ENCODE data around the gene CFAP92.

CFAP92 gene

DNA sequence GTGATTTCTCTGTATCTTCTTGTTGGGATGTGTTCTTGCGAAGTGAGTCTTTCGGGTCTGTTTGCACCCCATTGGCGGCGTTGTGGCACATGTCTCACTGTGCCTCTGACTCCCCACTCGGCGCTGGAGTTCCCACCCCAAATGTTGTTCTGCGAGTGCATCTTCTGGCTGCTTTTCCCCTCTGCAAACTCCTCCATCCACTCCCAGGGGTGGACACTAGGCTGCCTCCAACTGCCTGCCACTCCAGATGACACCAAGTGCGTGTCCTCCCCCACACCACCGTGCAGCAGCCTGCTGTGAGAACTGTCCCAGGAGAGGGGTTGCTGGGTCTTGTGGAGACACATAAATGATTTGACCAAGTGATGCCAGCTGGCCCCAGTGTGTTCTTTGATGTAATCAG, 24.9 kb upstream of the CFAP92 start (continued):
- no peak for TF ChIP-seq ZNF658 (tag by site-specific recombination; IDR thresholded peaks at IDR 0.05)
- no peak for TF ChIP-seq KLF9 (tag by site-specific recombination; IDR thresholded peaks at IDR 0.05; ENCODE audit: low read depth)

DNA sequence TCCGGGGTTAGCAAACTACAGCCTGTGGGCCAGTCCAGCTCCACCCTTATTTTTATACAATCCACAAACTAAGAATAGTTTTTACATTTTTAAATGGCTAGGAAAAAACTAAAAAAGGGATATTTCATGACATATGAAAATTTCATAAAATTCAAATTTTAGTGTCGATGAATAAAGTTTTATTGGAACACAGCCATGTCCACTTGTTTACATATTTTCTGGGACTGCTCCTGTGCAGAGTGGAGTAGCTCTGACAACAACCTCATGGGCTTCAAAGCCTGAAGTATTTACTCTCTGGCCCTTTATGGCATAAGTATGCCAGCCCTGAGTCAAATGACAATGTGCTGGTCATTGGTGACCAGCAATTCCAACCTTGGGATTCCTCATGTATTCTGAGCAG, 24.4 kb upstream of the CFAP92 start:
- POLR2A ChIA-PET, result no interaction called here
- CTCF ChIA-PET, result interaction anchor here (0.6 to 3.5 kb wide), 2 partner anchors 48 to 58 kb away, joined by 3 to 16 read pairs; no protein-coding TSS in a partner anchor
- Histone ChIP-seq H3K36me3 (ENCODE audit: control insufficient read depth in 2 of 2, insufficient read depth in 1 of 2, low read length in 2 of 2) (no peaks in the 10 kb centered on the region), H3K27ac (ENCODE audit: extremely low read depth, low read depth, low read length) (no peak overlapping the region), H3K9me3 (ENCODE audit: control insufficient read depth, insufficient read depth, low read depth, low read length) (no peaks in the 10 kb centered on the region), H3K4me3 (ENCODE audit: low read depth, low read length) (no peak overlapping the region), H3K4me1 (ENCODE audit: control insufficient read depth, insufficient read depth, low read length) (no peaks in the 10 kb centered on the region)
- TF ChIP-seq ZNF837 (tag by site-specific recombination; IDR thresholded peaks at IDR 0.05), result no peak
- no peak for TF ChIP-seq ZXDB (tag by site-specific recombination; IDR thresholded peaks at IDR 0.05)
- TF ChIP-seq KLF10 (tag by site-specific recombination; IDR thresholded peaks at IDR 0.05), result no peak
- TF ChIP-seq, protein P1, sequence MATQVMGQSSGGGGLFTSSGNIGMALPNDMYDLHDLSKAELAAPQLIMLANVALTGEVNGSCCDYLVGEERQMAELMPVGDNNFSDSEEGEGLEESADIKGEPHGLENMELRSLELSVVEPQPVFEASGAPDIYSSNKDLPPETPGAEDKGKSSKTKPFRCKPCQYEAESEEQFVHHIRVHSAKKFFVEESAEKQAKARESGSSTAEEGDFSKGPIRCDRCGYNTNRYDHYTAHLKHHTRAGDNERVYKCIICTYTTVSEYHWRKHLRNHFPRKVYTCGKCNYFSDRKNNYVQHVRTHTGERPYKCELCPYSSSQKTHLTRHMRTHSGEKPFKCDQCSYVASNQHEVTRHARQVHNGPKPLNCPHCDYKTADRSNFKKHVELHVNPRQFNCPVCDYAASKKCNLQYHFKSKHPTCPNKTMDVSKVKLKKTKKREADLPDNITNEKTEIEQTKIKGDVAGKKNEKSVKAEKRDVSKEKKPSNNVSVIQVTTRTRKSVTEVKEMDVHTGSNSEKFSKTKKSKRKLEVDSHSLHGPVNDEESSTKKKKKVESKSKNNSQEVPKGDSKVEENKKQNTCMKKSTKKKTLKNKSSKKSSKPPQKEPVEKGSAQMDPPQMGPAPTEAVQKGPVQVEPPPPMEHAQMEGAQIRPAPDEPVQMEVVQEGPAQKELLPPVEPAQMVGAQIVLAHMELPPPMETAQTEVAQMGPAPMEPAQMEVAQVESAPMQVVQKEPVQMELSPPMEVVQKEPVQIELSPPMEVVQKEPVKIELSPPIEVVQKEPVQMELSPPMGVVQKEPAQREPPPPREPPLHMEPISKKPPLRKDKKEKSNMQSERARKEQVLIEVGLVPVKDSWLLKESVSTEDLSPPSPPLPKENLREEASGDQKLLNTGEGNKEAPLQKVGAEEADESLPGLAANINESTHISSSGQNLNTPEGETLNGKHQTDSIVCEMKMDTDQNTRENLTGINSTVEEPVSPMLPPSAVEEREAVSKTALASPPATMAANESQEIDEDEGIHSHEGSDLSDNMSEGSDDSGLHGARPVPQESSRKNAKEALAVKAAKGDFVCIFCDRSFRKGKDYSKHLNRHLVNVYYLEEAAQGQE (tag by site-specific recombination; IDR thresholded peaks at IDR 0.05), result no peak
- TF ChIP-seq ZNF677 (tag by site-specific recombination; IDR thresholded peaks at IDR 0.05), result no peak
- TF ChIP-seq, protein P2, sequence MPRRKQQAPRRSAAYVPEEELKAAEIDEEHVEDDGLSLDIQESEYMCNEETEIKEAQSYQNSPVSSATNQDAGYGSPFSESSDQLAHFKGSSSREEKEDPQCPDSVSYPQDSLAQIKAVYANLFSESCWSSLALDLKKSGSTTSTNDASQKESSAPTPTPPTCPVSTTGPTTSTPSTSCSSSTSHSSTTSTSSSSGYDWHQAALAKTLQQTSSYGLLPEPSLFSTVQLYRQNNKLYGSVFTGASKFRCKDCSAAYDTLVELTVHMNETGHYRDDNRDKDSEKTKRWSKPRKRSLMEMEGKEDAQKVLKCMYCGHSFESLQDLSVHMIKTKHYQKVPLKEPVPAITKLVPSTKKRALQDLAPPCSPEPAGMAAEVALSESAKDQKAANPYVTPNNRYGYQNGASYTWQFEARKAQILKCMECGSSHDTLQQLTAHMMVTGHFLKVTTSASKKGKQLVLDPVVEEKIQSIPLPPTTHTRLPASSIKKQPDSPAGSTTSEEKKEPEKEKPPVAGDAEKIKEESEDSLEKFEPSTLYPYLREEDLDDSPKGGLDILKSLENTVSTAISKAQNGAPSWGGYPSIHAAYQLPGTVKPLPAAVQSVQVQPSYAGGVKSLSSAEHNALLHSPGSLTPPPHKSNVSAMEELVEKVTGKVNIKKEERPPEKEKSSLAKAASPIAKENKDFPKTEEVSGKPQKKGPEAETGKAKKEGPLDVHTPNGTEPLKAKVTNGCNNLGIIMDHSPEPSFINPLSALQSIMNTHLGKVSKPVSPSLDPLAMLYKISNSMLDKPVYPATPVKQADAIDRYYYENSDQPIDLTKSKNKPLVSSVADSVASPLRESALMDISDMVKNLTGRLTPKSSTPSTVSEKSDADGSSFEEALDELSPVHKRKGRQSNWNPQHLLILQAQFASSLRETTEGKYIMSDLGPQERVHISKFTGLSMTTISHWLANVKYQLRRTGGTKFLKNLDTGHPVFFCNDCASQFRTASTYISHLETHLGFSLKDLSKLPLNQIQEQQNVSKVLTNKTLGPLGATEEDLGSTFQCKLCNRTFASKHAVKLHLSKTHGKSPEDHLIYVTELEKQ (tag by site-specific recombination; IDR thresholded peaks at IDR 0.05; ENCODE audit: borderline replicate concordance), result no peak
- no peak for TF ChIP-seq OVOL3 (tag by site-specific recombination; IDR thresholded peaks at IDR 0.05)
- TF ChIP-seq, protein P3, sequence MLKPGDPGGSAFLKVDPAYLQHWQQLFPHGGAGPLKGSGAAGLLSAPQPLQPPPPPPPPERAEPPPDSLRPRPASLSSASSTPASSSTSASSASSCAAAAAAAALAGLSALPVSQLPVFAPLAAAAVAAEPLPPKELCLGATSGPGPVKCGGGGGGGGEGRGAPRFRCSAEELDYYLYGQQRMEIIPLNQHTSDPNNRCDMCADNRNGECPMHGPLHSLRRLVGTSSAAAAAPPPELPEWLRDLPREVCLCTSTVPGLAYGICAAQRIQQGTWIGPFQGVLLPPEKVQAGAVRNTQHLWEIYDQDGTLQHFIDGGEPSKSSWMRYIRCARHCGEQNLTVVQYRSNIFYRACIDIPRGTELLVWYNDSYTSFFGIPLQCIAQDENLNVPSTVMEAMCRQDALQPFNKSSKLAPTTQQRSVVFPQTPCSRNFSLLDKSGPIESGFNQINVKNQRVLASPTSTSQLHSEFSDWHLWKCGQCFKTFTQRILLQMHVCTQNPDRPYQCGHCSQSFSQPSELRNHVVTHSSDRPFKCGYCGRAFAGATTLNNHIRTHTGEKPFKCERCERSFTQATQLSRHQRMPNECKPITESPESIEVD (tag by site-specific recombination; IDR thresholded peaks at IDR 0.05), result no peak
- no peak for TF ChIP-seq ZNF394 (tag by site-specific recombination; IDR thresholded peaks at IDR 0.05; ENCODE audit: borderline replicate concordance)
- TF ChIP-seq ZNF658 (tag by site-specific recombination; IDR thresholded peaks at IDR 0.05), result no peak
- no peak for TF ChIP-seq ZNF121 (tag by site-specific recombination; IDR thresholded peaks at IDR 0.05)
- TF ChIP-seq ZNF146 (tag by site-specific recombination; IDR thresholded peaks at IDR 0.05), result no peak
- no peak for TF ChIP-seq SETDB1 (IDR thresholded peaks at IDR 0.05; ENCODE audit: insufficient read length, low read length)
- no peak for TF ChIP-seq ZNF701 (tag by site-specific recombination; IDR thresholded peaks at IDR 0.05)
- TF ChIP-seq ZNF549 (tag by site-specific recombination; IDR thresholded peaks at IDR 0.05), result no peak
- TF ChIP-seq ZBTB1 (tag by site-specific recombination; IDR thresholded peaks at IDR 0.05), result no peak
- no peak for TF ChIP-seq ZNF473 (tag by site-specific recombination; IDR thresholded peaks at IDR 0.05)
- TF ChIP-seq ZNF776 (tag by site-specific recombination; IDR thresholded peaks at IDR 0.05; ENCODE audit: borderline replicate concordance), result no peak
- no peak for TF ChIP-seq REPIN1 (tag by site-specific recombination; IDR thresholded peaks at IDR 0.05; ENCODE audit: low read depth)
- no peak for TF ChIP-seq ZNF76 (tag by site-specific recombination; IDR thresholded peaks at IDR 0.05; ENCODE audit: borderline replicate concordance, low read depth)
